ENCODE data around the gene IGSF21. TPM values are rescaled to one million over a fixed set of nuclear protein-coding genes. Genes with fewer than 3 reads are reported as not detected.
A peak's percentile ranks its signal among the peaks of the same experiment; 100 is the strongest.
"Not testable (repeated sequence)": the region's sequence is repeated elsewhere in the genome, so short reads cannot be mapped to it uniquely, and the experiment has no call there.

The IGSF21 gene
- total RNA-seq, 1 donor from 2014 or later = 1.00 TPM

DNA sequence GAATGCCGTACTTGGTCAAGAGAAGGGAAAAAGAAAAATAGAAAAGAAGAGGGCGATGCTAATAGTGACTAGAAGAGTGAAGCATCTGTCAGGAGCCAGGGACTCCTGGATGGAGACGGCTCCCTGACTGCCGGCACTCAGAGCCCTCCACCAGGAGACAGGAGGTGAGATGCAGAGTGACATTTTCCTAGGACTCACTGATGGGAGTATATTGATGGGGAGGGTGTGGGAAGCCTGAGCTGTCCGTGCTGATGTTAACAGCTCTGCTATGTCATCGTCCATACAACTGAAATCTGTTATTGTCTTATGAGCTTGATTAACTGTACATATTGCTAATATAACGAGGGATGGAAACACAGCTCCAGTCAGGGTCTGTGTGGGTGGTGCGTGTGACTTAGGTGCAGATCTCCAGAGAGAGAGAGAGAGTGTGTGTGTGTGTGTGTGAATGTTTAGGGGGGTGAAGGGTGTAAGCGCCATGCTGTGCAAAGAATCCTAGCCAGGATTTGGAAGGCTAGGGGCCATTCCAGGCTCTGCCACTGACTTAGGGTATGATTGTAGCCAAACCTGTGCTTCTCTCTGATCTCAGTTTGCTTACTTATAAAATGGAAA, 250.1 kb downstream of the IGSF21 start:
- no peak for DNase-seq (ENCODE audit: low spot score)
- intact Hi-C loops (cut with DNase I) = no loop called here

DNA sequence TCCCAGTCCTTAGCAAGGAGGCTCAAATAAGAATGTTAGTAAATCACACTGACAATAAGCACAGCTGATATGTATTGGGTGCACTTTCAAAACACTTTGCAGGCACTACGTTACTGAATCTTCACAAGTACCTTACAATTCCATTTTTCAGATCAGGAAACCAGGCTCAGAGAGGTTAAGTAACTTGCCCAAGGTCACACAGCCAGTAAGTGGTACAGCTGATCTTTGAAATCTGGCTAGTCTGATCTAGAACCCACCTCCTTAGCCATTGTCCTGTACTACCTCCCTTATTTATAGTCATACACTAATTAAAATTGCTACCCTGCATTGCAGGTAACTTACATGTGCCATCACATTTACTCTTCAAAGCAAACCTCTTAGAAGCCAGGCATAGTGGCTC, 251.0 kb downstream of the IGSF21 start:
- intact Hi-C loops (cut with DNase I) = no loop called here
- no peak for DNase-seq (ENCODE audit: low spot score)

DNA sequence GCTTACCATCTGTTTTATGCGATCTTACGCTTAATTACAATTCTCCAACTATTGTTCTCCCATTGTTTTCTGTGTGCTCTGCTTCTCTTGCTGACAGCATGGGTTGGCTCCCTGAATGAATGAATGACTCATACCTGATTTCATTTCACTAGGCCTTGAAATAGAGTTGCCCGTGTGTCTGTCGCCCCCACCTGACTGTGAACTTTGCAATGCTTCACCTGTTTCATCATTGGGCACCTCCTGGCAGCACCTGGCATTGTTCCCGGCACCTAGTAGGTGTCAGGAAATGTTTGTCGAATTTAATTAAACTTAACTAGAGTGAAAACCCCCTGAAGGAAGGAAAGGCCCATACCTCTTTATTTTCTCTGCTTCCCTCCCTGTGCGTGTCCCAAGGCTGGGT, 252.7 kb downstream of the IGSF21 start:
- intact Hi-C loops (cut with DNase I) = no loop called here
- no peak for DNase-seq (ENCODE audit: low spot score)

DNA sequence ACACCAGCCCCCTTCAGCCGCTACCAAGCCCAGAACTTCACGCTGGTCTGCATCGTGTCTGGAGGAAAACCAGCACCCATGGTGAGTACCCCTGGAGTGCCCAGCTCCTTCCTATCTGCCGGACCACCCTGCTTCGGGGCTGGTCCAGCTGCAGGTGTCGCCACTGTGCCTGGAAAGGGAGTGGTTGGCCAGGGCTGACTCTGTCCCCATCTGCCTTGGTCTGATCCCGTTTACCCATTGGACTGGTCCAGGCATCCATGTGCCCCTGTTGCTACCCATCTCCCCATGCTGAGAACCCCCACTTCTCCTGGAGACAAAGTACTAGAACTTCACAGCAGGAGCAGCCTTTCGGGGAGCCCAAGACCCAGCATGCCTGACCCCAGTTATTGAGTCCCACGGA, 254.6 kb downstream of the IGSF21 start:
- no peak for DNase-seq (ENCODE audit: low spot score)
- intact Hi-C loops (cut with DNase I) = no loop called here

DNA sequence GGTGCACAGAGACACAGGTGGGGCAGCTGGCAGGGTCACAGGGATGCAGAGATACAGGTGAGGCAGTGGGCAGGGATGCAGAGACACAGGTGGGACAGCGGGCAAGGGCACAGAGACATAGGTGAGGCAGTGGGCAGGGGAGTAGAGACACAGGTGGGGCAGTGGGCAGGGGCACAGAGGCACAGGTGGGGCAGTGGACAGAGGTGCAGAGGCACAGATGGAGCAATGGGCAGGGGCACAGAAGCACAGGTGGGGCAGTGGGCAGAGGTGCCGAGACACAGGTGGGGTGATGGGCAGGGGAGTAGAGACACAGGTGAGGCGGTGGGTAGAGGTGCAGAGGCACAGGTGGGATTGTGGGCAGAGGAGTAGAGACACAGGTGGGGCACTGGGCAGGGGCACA, 255.8 kb downstream of the IGSF21 start:
- intact Hi-C loops (cut with DNase I) = no loop called here
- no peak for DNase-seq (ENCODE audit: low spot score)

DNA sequence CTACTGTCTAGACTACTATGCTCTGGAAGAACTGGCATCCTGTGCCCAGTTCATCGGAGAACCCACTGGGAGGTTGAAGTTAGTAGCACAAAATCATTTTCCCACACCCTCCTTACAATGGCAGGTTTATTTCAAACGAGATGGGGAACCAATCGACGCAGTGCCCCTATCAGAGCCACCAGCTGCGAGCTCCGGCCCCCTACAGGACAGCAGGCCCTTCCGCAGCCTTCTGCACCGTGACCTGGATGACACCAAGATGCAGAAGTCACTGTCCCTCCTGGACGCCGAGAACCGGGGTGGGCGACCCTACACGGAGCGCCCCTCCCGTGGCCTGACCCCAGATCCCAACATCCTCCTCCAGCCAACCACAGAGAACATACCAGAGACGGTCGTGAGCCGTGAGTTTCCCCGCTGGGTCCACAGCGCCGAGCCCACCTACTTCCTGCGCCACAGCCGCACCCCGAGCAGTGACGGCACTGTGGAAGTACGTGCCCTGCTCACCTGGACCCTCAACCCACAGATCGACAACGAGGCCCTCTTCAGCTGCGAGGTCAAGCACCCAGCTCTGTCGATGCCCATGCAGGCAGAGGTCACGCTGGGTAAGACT, 257.6 kb downstream of the IGSF21 start:
- intact Hi-C loops (cut with DNase I) = no loop called here
- no peak for DNase-seq (ENCODE audit: low spot score)

DNA sequence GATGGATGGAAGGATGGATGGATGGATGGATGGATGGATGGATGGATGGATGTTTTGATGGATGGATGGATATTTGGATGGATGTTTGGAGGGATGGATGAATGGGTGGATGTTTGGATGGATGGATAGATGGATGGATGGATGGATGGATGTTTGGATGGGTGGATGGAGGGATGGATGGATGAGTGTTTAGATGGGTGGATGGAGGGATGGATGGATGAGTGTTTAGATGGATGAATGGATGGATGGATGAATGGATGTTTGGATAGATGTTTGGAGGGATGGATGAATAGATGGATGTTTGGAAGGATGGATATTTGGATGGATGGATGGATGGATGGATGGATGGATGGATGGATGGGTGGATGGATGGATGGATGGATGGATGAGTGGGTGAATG, 264.9 kb downstream of the IGSF21 start:
- intact Hi-C loops (cut with DNase I); DNase-seq (ENCODE audit: low spot score): not testable (repeated sequence)

DNA sequence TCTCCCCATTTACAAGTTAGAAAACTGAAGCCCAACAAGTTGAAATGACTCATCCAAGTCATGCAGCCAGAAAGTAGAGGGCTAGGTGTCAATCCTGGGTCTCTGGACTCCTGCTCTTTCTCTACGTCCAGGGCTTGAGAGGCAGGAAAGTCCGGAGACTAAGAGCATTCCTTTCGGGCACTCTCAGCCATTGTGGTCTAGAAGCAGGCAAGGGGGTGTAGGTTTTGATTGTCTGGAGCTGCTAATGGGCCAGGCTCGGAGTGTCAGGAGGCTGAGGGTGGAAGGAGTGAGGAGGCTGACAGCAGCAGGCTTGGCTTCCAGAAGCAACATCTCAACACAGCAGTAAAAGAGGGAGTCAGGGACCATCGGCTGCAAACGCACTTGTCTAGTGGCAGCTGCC, 265.6 kb downstream of the IGSF21 start:
- intact Hi-C loops (cut with DNase I) = no loop called here
- DNase-seq (ENCODE audit: low spot score) = no peak

DNA sequence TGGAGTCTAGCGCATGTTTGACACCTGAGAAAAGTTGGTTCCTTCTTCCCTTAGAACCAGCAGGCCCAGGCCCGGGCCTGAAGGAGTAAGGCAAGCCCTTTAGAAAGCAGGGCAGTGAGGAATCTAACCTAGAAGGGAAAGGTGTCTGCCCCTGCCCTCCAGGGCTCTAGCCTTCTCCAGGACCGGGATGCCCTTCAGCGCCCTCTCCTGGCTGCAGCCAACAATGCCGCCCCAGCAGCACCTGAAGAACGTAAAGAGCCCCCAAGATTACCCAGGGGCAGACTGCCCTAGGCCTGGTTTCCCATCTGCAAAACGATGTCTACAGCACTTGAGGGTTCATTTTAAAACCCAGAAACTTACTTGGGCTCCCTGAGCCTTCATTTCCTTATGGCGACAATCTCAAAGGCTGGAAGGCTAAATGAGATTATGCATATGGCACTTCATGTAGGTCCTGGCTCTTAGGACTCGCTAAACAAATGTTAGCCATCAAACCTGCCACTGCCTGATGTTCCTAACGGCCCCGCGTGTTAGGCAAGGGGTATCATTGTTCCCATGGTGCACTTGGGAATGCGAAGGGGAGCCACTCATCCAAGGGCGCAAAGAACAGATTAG, 266.4 kb downstream of the IGSF21 start:
- intact Hi-C loops (cut with DNase I) = no loop called here
- no peak for DNase-seq (ENCODE audit: low spot score)

DNA sequence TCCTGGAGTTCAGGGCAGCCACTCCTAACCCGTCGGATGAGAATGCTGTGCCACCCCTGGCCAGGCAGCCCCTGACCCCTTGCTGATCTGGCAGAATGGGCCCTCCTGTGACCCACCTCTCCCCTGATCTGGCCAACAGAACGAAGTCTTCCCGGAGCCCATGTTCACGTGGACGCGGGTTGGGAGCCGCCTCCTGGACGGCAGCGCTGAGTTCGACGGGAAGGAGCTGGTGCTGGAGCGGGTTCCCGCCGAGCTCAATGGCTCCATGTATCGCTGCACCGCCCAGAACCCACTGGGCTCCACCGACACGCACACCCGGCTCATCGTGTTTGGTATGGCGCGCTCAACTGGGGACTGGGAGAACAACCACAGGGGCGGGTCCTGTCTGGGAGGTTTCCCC, 269.1 kb downstream of the IGSF21 start:
- no peak for DNase-seq (ENCODE audit: low spot score)
- intact Hi-C loops (cut with DNase I) = no loop called here

DNA sequence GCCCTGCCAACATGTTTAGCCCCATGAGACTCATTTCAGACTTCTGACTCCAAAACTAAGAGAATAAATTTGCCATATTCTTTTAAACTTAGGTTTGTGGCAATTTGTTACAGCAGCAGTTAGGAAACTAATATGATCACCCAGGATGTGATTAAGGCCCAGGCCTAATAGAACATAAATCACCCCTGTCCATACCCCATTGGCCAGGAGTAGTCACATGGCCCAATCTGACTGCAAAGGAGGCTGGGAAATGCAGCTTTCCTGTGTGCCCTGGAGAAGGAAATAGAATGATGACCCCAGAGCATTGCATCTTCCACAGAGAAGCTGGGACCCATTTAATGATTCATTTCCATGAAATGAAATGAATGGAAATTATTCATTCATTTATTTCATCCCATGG, 272.7 kb downstream of the IGSF21 start:
- DNase-seq (ENCODE audit: low spot score) = no peak
- intact Hi-C loops (cut with DNase I) = no loop called here

DNA sequence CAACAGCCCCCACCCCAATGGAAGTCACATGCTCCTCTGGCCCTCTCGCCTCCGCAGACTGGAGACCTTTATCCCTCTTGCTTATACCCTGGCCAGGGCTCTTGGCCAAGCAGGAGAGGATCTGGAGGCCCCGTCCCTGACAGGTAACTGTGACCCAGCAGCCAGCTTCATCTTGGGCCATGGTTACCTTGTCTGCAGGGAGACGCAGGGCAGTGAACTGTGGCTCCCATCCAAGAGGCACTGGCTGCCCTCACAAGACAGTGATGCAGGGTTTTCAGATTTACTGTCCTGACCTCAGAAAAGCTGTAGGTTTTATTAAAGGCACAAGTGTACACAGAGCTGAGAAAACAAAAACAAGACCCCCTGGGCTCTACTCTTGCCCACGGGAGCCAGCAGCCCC, 276.5 kb downstream of the IGSF21 start:
- intact Hi-C loops (cut with DNase I) = no loop called here
- no peak for DNase-seq (ENCODE audit: low spot score)

DNA sequence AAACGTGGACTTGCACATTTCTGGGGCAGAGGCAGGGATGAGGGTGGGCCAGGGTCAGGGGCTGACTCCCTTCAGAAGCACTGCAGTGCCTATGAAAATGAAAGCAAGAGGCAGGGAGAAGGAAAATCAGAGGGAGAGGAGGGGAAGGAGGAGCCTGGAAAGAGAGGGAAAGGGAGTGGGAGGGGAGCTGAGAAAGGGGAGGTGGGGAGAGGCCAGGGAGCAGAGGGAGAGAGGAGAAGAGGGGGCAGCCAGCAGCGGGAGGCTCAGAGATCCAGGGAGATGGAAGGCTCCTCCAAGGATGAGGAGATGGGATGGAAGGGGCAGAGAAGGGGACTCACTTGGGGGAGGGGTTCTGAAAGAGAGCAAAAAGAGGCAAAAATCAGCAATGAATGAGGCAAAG, 276.9 kb downstream of the IGSF21 start:
- DNase-seq (ENCODE audit: low spot score) = no peak

DNA sequence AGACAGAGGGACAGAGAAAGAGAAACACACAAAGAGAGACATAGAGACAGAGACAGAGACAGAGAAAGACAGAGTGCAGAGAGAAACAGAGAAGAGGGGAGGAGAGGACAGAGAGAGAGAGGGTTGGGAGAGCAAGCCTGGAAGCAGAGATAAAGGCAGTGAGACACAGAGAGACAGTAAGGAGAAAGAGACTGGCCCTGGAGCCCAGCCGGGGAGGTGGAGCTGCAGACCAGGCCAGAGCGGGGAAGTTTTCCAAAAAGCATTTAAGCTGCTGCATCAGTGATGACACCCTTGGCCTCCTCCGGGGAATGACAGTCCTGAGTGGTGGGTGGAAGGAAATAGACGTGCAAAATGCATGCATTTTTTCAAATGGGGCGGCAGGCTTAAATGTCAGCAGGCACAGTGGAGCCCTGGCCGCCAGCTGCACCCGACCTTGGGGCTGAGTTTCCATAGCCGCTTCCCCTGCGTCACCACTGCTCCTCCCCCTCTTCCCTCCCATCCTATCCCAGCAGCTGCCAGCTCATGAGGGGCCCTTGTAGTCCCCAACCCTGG, 277.7 kb downstream of the IGSF21 start:
- intact Hi-C loops (cut with DNase I) = no loop called here
- no peak for DNase-seq (ENCODE audit: low spot score)

More for the DNA sequence above, 276.9 kb downstream of the IGSF21 start:
- intact Hi-C loops (cut with DNase I) = no loop called here

DNA sequence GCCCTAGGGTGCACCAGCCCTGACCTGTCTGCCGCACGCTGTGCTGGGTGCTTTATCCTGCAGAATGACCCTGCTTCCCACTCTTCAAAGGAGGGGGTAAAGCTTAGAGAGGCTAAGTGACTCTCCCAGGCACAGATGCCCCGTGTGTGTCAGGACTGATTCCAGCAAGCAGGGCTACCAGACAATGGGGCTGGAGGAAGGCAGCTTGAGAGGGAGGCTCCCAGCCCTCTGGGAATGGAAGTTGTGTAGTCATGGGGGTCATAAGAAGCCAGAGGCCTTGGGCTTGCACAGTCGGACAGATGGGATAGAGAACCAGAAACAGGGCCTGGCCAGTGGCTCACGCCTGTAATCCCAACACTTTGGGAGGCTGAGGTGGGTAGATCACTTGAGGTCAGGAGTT, 279.0 kb downstream of the IGSF21 start:
- no peak for DNase-seq (ENCODE audit: low spot score)
- intact Hi-C loops (cut with DNase I) = no loop called here

DNA sequence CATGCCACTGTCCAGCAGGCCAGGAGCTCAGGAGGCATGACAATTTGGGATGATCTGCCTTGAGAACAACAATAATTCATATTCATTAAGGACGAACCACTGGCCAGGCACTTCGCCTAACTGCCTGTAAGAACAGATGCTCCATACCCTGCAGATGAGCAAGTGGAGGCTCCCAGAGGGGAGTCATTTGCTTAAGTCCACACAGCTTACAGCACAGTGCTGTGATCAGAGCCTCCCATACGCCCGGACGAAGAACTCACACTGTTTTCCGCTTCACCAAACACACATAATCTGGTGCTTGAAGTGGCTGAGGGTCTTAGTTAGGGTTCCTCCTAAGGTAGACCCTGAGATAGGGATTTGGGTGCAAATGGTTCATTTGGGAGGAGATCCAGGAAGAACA, 279.7 kb downstream of the IGSF21 start:
- no peak for DNase-seq (ENCODE audit: low spot score)
- intact Hi-C loops (cut with DNase I) = no loop called here

DNA sequence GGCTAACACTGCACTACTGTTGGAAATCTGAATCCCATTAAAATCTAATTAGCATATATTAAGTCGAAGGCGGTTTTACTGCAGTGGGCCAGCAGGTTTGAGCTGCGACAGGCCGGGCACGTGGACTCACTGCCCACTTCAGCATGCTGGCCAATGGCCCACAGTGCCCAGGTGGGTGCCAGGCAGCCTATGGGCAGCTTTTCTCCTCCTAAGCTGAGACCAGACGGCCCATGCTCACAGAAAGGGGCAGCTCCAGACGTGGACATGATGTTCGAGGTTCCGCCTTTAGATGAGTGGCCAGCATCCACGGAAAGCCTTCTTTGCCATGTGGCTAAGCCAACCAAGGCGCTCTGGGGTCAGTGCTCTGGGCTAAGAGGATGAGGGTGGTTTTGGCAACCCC, 283.4 kb downstream of the IGSF21 start:
- no peak for DNase-seq (ENCODE audit: low spot score)
- intact Hi-C loops (cut with DNase I) = no loop called here

DNA sequence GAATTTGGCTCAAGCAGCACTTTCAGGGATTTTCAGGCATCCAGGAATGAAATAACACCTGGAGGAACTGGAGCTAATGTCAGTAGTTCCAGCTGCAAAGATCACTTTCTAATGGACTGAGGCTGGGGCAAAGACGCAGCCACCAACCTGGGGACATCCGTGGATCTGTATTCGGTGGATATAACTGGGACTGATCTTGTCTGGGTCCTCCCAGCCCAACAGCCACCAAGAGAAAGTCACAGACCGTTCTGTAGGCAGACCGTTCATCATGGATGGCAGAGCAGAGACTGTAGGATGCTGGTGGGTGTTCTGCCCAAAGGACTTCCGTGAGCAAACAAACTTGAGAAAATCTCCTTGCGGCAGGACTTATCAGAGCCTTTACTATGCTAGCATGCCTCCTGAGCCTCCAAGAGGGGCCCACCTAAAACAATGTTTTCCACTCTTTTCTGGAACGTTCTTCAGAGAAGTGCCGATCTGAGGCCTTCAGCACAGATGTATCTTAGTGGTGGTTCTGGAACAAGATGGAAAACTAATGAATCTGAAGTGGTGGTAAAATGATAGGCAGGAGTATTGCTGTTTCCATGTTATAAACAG, 287.1 kb downstream of the IGSF21 start:
- intact Hi-C loops (cut with DNase I) = no loop called here
- peak; percentile 5 for DNase-seq (ENCODE audit: low spot score)

DNA sequence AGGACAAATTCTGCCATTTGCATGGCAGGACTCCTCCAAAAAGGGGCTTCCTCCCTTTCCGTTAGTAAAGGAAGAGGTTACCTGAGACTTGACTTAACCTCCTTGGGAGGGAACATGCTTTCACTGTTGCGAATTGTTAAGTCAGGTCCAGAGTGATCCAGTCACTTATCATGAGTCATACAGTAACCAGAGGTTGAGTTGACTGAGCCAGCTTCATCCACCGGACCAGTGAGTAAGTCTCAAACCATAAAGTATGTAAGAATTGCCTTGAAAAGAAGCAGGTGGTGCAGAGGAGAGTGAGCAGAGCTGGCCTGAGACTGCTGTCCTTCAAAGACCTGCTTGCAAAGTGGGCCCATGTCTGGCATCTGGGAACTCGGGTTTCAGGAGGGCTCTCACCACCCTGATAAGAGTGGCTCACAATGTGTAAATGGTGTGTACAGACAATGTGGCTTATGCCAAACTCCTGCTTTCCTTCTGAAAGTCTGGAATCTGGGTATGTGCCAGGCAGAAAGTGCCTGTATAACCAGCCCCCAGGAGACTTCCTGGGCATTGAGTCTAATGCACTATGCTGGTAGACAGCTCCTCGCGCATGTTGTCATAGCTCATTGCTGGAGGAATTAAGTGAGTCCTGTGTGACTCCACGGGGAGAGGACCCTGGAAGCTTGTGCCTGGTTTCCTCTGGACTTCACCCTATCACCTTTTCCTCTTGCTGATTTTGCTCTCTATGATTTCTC, 288.8 kb downstream of the IGSF21 start:
- intact Hi-C loops (cut with DNase I) = no loop called here
- DNase-seq (ENCODE audit: low spot score) = no peak

DNA sequence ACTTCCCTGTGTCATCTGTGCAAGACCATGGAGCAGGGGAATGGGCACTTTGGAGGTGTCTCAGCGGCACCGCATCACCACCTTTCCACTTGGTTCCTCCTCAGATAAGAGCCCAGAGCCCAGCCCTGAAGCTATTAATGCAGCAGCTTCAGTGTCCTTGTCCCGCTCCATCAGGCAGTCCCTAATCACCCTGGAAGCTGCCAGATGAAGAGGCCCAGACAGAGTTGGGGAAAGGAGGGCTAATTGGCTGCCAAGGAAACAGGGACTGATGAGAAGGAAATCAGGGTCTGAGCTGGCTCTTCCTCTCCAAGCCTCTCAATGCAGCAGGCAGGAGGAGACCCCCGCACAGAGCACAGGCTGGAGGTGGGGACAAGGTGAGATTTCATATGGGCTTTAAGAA, 290.0 kb downstream of the IGSF21 start:
- no peak for DNase-seq (ENCODE audit: low spot score)
- intact Hi-C loops (cut with DNase I) = no loop called here

Data from cardiac septum (tissue), 1 donor.